Hematopoietic multipotent progenitor cell treated with erythropoietin and hydrocortisone succinate and interleukin-3 and kit ligand, for 8 days (in vitro differentiated cells): Measurements from ENCODE around the gene LCK.

Experiments
- DNase-seq: peaks from one replicate; pipeline ENCODE4 v3.0.0-alpha.2; 2015

Gene LCK

GRCh38 chr1:32250893-32251716 lies at the start of gene LCK:
Gene LCK (plus strand): TSS chr1:32251265. CDS start chr1:32274330, 23,065 bp downstream.
- no peak for DNase-seq

- DNase-seq = no peak
Measured at GRCh38 chr1:32204943-32205361, 46.1 kb upstream of the LCK start.

DNA sequence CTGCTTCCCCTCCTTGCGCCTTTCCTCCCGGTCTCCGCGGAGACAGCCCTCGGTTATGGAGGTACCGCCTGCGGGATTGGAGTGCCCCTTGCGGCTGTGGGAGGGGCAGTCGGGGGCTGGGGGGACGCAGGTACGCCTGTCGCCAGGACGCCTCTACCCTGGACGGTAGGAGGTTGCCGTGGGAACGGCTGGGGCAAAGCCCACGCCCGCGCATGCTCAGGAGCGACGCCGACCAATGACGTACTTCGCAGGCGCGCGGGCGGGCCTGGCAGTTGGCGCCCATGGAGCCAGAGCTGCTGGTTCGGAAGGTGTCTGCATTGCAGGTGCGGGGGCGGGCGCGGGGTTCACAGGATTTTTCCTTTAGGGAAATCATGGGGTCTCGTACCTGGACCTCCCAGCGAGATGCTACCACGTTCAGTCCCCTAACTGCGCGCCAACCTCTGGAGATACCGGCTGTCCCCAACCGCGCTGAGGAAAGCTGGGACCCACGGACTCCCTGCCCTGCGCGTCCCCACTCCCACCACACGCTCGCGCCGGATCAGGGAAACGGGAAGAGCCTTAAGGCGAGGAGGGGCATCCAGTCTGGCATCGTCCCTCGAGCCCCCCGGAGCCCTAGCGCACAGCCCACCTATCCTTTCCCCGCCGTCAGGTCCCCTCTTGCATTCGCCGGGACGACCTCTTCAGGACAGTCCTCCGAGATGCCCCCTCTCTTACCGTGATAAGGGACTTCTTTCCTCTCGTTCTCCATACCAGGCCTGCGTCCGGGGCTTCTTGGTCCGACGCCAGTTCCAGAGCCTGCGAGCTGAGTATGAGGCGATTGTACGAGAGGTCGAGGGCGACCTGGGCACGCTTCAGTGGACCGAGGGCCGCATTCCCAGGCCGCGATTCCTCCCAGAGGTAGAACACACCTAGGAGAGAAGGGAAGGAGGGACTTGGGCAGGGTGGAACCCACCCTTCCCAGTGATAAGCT lies 45.4 kb upstream of the LCK start, which contains the start of gene IQCC:
IQCC (plus strand) TSS at position 271 of the 970 bp plus-strand sequence; CDS start at position 282, 11 bp downstream.
- peak; percentile 86 for DNase-seq

GRCh38 chr1:32208469-32208868 lies 42.6 kb upstream of the LCK start:
- DNase-seq = no peak

DNA sequence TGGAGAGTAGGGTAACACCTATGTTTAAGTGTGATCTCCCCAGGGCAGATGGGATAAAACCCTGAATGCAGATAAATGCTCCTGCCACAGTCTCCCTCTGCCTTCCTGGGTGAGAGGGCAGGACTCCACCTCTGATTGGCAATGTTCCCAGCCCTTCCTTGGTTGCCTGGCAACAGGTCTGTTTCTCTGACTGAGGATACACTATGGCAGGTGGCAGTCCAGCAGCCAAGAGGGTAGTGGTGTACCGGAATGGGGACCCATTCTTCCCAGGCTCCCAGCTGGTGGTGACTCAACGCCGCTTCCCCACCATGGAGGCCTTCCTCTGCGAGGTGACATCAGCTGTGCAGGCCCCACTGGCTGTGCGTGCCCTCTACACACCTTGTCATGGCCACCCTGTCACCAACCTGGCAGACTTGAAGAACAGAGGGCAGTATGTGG lies 42.2 kb upstream of the LCK start, which contains the start of gene DCDC2B:
DCDC2B (plus strand) TSS at position 199 of the 438 bp plus-strand sequence; CDS start at position 204, 5 bp downstream.
- peak; percentile 92 for DNase-seq

GRCh38 chr1:32215629-32216480 lies 35.2 kb upstream of the LCK start:
- DNase-seq = peak; percentile 78

DNA sequence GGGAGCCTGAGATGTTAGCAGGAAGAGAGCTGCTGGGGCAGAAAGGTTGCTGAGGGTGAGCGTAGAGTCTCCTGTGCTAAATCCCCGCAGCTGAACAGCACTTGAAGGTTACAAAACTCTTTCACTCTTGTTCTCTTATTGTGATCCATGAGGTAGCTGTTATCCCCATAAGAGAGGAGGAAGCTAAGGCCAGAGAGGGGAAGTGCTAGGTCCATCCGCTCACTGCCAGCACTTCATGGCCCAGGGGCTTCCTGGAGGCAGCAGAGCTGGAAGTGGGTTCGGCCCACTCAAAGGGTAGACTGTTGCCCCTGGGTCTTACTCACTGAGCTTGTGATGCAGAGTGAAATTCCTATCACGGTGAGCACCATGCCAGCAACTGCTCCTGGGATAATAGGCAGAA lies 34.5 kb upstream of the LCK start:
- no peak for DNase-seq

GRCh38 chr1:32219022-32219421 lies 32.0 kb upstream of the LCK start:
- DNase-seq = no peak

GRCh38 chr1:32220746-32221580 lies 30.1 kb upstream of the LCK start:
- no peak for DNase-seq

DNA sequence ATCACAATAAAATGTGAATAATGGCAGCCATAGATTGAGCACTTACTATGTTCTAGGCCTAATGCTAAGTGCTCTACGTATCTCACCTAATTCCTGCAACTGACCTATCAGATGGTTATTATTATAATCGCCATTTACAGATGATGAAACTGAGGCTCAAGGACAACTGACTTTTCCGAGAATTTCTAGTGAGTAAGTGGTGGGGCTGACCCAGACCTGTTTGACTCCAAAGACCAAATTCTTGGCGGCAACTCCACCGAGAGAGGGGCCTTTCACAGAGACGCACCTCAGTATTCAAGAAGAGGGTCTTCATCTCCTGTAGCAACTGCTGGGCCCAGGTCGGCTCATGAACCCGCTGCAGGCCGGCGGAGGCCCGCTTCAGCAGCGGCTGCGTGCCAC lies 29.5 kb upstream of the LCK start:
- no peak for DNase-seq

DNA sequence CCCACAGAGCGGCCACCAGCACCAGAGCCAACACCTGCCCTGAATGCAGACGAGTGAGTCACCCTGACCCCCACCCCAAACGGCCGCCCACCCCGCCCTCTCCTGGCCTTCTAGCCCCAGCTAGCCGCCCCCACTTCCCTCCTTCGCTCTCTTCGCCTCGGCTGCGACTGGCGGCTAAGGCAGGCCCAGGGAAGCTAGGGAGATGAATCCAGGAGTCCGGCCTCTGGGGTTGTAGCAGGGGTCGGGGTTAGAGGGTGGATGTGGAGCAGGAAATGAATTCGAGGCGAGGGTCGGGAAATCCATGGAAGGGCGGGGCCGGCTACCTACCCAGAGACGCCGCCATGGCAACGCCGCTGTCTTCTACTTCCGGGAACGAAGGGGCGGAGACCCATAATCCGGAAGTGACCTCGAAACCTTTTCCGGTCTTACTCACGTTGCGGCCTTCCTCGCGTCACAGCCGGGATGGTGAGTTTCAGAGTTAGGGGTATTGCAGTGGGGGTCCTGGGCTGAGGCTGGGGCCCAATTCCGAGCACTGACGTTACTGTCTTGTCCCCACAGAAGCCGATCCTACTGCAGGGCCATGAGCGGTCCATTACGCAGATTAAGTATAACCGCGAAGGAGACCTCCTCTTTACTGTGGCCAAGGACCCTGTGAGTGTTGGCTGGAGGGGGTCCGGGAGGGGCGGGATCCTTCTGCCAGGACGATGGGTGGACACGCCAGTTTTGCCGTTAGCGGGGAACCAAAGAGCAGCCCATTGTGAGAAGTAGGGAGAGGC lies 28.9 kb upstream of the LCK start, which contains the start of the genes EIF3I and TMEM234:
EIF3I (plus strand) TSS at position 428 of the 776 bp plus-strand sequence; CDS start at position 463, 35 bp downstream.
TMEM234 (minus strand) TSS at position 374 of the 776 bp plus-strand sequence; CDS start at position 343, 31 bp downstream.
- DNase-seq = peak; percentile 94

GRCh38 chr1:32223683-32224082 lies 27.4 kb upstream of the LCK start:
- no peak for DNase-seq

DNA sequence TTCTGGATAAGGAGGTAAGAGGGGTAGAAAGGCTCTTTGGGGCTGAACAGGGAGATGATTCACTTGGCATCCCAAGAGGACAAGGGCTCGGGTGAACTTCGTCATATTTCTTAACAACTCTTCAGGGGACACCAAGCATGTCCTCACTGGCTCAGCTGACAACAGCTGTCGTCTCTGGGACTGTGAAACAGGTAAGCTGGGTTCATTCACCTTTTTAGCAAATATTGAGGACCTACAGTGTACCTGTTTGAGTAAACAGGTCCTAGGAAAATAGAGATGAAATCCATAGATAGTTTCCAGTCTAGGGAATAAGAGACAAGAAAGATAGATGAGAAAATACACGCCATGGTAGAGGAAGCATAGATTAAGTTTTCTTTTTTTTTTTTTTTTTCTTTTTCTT lies 26.8 kb upstream of the LCK start:
- DNase-seq = no peak

GRCh38 chr1:32228771-32229170 lies 22.3 kb upstream of the LCK start:
- no peak for DNase-seq

- no peak for DNase-seq
Measured at GRCh38 chr1:32231843-32232432, 19.1 kb upstream of the LCK start.

- no peak for DNase-seq
Measured at GRCh38 chr1:32232558-32233304, 18.3 kb upstream of the LCK start.

- DNase-seq = no peak
Measured at GRCh38 chr1:32234792-32235191, 16.3 kb upstream of the LCK start.

- DNase-seq = no peak
Measured at GRCh38 chr1:32239337-32239736, 11.7 kb upstream of the LCK start.

DNA sequence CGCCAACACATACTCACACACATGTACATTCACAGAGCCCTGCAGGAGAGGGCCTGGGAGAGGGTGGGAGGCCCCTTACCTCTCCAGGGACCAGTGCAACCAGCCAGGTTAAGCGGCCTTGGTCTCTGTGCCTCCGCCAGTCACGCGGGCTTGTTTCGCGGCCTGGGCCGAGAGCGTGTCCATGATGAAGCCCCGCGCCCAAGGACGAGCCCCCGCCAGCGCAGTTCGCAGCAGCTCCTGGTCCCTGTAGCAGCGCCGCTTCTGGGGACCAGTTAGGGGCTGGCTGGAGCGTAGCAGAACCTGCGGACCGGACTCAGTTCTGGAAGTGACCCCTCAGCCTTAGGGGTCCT lies 11.3 kb upstream of the LCK start:
- no peak for DNase-seq
